HG03521 (cell line): ENCODE measurements around the gene CR1L.
"Not testable (repeated sequence)": the region's sequence is repeated elsewhere in the genome, so short reads cannot be mapped to it uniquely, and the experiment has no call there.

ENCODE experiments used
- ATAC-seq: cut with Tn5 transposase; IDR thresholded peaks from one replicate; pipeline ENCODE4 v1.9.1; 2021; ENCODE audit warnings: mild to moderate bottlenecking, moderate library complexity; ENCODE audit not compliant: unreplicated experiment

The CR1L gene

GRCh38 chr1:207676153-207676552 is 31.2 kb downstream of the CR1L start:
- ATAC-seq, result no peak

- ATAC-seq, result not testable (repeated sequence)
Observed at GRCh38 chr1:207680590-207681388, 35.9 kb downstream of the CR1L start.

- ATAC-seq, result not testable (repeated sequence)
Observed at GRCh38 chr1:207682872-207683434, 38.0 kb downstream of the CR1L start.

GRCh38 chr1:207690551-207690950 is 45.6 kb downstream of the CR1L start:
- not testable (repeated sequence) for ATAC-seq

GRCh38 chr1:207691010-207691409 is 46.1 kb downstream of the CR1L start:
- ATAC-seq, result no peak

GRCh38 chr1:207691841-207692240 is 46.9 kb downstream of the CR1L start:
- no peak for ATAC-seq

- not testable (repeated sequence) for ATAC-seq
Observed at GRCh38 chr1:207692291-207692690, 47.4 kb downstream of the CR1L start.

GRCh38 chr1:207695891-207696290 is 51.0 kb downstream of the CR1L start:
- ATAC-seq, result no peak

- no peak for ATAC-seq
Observed at GRCh38 chr1:207698822-207699483, 54.0 kb downstream of the CR1L start.

GRCh38 chr1:207702317-207702716 is 57.4 kb downstream of the CR1L start:
- ATAC-seq, result no peak

GRCh38 chr1:207703712-207704111 is 58.8 kb downstream of the CR1L start:
- ATAC-seq, result no peak

- ATAC-seq, result not testable (repeated sequence)
Observed at GRCh38 chr1:207708004-207708403, 63.1 kb downstream of the CR1L start.

- no peak for ATAC-seq
Observed at GRCh38 chr1:207711285-207711684, 66.4 kb downstream of the CR1L start.

GRCh38 chr1:207712701-207713100 is 67.8 kb downstream of the CR1L start:
- ATAC-seq, result not testable (repeated sequence)

GRCh38 chr1:207713529-207713928 is 68.6 kb downstream of the CR1L start:
- ATAC-seq, result no peak

GRCh38 chr1:207719234-207719633 is 74.3 kb downstream of the CR1L start:
- ATAC-seq, result no peak

- ATAC-seq, result not testable (repeated sequence)
Observed at GRCh38 chr1:207728200-207728858, 83.4 kb downstream of the CR1L start.

- ATAC-seq, result not testable (repeated sequence)
Observed at GRCh38 chr1:207737503-207738157, 92.7 kb downstream of the CR1L start.

GRCh38 chr1:207738158-207738659 is 93.3 kb downstream of the CR1L start:
- not testable (repeated sequence) for ATAC-seq

GRCh38 chr1:207740207-207740606 is 95.3 kb downstream of the CR1L start:
- ATAC-seq, result no peak
